NAMALWA (cell line): ENCODE data around the gene CYP4F3.
"Not testable (repeated sequence)": the region's sequence is repeated elsewhere in the genome, so short reads cannot be mapped to it uniquely, and the experiment has no call there.

Source experiments
- DNase-seq: peaks from one replicate; pipeline ENCODE4 v3.0.0-alpha.2; 2015; ENCODE audit warnings: low spot score

CYP4F3 gene, protein sequence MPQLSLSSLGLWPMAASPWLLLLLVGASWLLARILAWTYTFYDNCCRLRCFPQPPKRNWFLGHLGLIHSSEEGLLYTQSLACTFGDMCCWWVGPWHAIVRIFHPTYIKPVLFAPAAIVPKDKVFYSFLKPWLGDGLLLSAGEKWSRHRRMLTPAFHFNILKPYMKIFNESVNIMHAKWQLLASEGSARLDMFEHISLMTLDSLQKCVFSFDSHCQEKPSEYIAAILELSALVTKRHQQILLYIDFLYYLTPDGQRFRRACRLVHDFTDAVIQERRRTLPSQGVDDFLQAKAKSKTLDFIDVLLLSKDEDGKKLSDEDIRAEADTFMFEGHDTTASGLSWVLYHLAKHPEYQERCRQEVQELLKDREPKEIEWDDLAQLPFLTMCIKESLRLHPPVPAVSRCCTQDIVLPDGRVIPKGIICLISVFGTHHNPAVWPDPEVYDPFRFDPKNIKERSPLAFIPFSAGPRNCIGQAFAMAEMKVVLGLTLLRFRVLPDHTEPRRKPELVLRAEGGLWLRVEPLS

DNA sequence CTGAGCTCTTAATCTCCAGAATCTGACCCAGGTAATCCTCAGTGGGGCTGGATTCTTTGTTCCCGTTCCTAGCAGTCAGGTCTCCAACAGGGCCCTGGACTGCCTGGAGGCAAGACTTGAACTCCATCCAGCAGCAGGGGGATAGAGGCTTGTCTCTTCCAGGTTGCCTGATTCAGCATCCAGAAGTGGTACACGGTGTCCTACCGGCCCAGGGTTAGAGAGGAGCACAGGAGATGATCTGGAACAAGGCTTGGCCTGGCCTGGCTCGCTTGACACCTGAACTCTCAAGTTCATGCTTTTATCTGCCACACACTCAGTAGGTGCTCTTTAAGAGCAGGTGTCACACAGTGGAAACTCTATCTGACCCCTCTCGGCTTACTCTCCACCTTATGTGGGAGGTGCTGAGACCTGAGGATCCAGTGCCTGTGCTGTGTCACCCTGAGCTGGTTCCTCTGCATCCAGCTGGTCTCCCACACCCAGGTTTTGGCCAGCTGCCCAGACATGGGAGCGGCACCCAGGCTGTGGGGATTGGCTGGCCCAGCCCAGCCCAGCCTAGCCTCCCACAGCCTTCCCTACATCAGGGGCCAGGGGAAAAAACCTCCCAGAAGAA lies at the start of gene CYP4F3:
Gene CYP4F3 (plus strand): TSS at position 604 of the 610 bp plus-strand sequence. CDS start 519 bp downstream, outside the sequence.
- DNase-seq, result no peak

DNA sequence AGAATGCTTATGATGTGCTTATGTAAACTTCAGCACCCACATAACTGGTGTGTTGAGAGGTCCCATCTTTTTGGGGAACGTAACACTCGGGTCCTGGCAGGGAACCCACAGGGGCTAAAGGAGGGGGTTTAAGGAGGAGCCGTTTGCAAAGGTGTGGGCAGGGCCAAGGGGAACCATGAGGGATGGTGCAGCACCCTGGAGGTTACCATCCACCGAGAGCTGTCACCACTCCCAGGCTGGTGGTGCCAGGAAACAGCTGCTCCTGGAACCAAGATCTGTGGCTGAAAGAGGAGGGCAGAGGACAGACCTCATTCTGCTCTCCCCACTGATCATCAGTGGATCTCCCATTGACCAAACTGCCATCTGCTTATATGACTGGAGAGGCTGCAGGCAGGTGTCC lies 48.9 kb upstream of the CYP4F3 start:
- no peak for DNase-seq

DNA sequence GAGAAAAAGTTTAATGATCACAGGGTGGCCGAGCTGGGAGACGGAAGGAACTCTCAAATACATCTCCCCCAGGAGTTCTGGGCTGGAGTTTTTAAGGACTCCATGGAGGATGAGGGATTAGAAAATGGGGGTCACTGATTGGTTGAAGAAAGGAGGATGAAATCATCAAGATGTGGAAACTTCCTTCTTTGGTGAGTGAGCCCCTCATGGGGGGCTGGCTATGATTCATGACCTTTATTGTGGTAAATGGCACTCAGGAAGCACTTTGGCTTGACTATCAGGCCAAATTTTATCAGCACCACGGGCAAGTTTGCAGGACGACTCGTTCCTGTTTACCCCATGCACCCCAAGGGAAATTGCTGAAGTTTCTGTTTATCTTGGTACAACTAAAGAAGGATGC lies 48.2 kb upstream of the CYP4F3 start:
- not testable (repeated sequence) for DNase-seq

DNA sequence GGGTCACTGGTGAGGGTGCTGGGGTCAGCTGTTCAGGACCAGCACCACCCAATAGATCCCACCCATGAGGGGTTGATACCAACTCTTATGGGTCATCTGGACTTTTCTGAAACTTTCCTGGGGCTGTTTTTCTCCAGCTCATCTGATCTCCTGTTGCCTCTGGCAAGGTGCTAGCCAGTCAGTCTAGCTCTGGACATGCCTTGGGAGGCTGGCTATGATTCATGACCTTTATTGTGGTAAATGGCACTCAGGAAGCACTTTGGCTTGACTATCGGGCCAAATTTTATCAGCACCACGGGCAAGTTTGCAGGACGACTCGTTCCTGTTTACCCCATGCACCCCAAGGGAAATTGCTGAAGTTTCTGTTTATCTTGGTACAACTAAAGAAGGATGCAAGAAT lies 46.9 kb upstream of the CYP4F3 start:
- not testable (repeated sequence) for DNase-seq

DNA sequence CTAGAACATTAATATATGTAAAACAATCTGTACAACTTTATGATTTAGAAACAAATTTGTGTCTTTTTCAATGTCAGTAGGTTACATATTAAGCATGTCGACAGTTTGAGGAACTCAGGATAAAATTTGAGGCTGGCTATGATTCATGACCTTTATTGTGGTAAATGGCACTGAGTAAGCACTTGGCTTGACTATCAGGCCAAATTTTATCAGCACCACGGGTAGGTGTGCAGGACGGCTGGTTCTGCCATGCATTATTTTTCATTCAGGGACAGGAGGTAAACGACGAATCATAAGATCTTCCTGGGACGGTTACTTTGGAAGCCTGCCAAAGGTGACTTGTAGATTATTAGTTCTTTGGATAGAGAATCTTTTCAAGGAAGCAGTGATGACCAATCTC lies 45.6 kb upstream of the CYP4F3 start:
- DNase-seq, result no peak

DNA sequence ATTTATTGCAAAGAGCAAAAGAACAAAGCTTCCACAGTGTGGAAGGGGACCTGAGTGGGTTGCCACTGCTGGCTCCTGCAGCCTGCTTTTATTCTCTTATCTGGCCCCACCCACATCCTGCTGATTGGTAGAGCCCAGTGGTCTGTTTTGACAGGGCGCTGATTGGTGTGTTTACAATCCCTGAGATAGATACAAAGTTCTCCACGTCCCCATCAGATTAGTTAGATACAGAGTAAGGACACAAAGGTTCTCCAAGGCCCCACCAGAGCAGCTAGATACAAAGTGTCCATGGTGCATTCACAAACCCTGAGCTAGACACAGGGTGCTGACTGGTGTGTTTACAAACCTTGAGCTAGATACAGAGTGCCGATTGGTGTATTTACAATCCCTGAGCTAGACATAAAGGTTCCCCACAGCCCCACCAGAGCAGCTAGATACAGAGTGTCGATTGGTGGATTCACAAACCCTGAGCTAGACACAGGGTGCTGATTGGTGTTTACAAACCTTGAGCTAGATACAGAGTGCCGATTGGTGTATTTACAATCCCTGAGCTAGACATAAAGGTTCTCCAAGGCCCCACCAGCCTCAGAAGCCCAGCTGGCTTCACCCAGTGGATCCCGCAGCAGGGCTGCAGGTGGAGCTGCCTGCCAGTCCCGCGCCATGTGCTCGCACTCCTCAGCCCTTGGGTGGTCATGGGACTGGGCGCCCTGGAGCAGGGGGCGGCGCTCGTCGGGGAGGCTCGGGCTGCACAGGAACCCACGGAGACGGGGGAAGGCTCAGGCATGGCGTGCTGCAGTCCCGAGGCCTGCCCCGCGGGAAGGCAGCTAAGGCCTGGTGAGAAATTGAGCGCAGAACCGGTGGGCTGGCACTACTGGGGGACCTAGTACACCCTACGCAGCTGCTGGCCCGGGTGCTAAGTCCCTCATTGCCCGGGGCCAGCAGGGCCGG lies 32.4 kb upstream of the CYP4F3 start:
- not testable (repeated sequence) for DNase-seq

DNA sequence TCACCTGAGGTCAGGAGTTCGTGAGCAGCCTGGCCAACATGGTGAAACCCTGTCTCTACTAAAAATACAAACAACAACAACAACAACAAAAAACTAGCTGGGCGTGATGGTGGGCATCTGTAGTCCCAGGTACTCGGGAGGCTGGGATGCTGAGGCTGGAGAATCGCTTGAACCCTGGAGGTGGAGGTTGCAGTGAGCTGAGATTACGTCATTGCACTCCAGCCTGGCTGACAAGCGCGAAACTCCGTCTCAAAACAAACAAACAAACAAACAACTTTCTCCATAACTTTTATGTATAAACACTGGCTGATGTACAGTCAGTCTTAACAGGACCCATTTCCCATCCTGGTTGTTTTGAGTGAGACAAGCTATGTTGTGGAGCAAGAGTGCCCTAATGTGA lies 31.4 kb upstream of the CYP4F3 start:
- no peak for DNase-seq

DNA sequence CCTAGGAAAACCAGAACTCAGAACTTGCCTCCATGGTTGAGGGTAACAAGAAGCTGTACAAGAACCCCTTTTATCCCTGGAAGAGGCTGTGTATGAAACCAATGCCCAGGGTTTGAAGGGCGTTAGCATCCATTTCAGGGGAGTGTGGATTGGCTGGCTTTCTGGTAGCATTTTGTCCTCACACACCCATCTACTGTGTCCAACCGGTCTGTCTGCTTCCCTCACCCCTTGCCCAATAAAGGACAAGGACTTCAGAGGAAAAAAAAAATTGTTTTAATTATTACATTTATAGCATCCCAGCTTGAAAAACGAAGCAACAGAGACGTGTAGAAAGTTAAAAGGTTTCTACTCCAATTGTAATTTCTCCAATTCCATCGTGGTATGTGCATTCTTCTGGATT lies 28.4 kb upstream of the CYP4F3 start:
- no peak for DNase-seq

DNA sequence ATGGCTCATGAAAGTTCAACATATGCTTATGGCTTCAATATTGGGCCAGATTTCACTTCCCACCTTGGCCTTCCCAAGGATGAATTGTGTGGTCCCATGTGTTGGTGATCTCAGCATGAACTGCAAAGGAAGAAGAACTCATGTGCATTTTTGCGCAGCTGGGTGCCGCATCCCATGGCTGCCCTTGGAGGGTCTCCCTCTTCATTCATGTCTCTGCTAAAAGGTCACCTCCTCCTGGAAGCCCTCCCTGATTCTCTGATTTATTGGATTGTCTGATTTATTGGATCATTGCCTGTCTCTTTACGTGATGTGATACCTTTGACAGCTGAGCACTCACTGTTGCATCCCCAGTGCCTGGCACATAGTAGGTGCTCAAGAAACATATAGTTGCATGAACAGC lies 27.4 kb upstream of the CYP4F3 start:
- no peak for DNase-seq

DNA sequence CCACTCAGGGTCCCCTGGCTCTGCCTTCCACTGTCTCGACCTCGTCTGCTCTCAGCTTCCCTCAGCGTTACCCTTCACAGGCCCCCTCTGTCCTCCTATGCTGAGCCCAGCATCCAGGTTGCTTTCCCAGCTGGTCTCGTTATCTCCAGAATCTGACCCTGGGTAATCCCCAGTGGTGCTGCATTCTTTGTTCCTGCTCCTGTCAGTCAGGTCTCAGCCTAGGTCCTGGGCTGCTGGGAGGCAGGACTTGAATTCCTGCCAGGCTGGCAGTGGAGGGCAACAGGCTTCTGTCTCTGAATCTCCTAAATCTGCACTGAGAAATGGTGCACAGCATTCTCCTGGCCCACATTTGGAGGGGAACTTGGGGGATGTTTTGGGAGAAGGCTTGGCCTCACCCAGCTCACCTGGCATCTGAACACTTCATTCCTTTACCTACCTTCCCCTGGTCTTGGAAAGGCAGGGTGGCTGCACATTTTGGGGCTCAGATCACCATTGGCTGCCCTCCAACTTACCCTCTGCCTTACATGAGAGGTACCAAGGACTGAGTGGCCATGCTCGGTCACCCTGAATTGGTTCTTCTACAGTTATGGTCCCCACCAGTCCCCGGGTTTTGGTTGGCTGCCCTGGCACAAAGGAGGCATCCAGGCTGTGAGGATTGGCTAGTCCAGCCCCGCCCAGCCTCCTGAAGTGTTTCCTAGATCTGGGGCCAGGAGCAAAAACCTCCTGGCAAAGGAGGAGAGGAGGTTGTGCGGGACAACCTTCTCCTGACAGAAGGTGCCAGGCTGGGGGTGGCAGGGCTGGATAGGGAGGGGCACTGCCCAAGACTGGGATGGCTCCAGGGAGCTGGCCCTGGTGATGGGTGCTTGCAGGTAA lies 26.0 kb upstream of the CYP4F3 start, which contains the start of gene CYP4F8:
Gene CYP4F8 (plus strand): TSS at position 712 of the 873 bp plus-strand sequence. CDS start 399 bp downstream, outside the sequence.
- no peak for DNase-seq

DNA sequence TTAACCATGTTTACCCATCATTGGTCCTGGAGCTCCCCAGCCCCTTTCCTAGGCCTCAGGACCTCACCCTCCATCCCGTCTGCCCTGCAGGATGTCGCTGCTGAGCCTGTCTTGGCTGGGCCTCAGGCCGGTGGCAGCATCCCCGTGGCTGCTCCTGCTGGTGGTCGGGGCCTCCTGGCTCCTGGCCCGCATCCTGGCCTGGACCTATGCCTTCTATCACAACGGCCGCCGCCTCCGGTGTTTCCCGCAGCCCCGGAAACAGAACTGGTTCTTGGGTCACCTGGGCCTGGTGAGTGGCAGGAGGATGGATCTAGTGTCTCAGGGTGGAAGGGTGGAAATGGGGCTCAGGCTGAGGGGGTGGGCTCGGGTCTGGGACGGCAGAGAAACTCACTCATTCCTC lies 25.2 kb upstream of the CYP4F3 start:
- DNase-seq, result no peak

DNA sequence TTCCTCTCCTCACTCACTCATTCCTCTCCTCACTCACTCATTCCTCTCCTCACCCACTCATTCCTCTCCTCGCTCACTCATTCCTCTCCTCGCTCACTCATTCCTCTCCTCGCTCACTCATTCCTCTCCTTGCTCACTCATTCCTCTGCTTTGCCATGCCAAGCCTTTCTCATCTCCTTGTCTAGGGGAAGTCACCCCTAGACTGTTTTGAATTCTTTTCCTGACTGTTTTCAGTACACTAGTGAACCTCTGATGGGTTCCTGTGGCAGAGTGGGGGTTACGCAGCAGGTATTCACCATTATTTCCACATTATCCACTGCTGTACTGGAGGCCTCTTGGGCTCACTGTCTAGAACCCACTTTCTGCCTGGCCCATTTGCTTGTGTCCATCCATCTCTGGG lies 24.5 kb upstream of the CYP4F3 start:
- no peak for DNase-seq

DNA sequence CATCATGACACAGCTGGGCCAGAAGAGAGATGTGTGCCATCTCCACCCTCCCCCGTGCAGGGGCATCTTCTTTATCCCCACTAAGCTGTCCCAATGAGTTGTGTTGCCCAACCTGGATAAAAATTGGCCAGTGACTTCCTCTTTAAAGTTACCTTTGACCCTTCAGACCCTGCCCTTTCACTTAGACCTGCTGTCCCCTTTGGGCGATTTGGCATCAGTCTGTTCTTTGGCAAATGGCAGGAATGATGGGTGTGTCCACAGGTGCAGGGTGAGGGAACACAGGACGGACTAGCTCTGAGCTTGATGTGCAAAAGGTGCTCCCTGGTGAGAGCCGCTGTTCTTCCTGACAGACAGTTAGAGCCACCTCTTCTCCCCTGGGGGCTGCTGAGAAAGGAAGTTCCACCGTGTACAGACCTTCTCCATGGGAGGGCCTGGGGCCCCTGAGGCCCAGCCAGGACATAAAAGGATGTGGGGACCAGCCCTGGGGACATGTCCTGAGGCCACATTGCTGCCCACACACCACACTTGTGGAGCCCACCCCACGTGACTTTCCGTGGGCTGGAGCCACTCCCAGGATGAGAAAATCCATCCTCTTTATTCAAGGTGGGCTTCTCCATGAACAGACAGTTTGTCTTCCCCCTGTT lies 23.9 kb upstream of the CYP4F3 start:
- no peak for DNase-seq

DNA sequence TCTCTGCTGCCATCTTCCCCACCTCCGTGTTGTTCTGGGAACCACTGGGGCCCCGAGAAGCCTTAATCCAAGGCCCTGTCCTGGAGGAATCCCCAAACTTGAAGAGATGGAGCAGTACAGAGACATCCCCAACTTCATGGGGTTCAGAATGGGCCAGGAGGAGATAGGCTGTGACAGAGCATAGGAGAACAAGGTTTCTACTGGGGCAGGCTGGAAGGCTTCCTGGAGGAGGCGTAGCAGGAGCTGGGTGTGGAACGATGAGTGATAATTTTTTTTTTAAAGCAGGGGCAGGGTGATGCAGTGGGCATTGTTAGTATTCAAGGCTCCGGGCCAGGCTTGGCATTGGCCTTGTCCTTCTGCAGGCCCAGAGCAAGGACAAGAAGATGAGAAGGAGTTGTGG lies 22.4 kb upstream of the CYP4F3 start:
- DNase-seq, result no peak

DNA sequence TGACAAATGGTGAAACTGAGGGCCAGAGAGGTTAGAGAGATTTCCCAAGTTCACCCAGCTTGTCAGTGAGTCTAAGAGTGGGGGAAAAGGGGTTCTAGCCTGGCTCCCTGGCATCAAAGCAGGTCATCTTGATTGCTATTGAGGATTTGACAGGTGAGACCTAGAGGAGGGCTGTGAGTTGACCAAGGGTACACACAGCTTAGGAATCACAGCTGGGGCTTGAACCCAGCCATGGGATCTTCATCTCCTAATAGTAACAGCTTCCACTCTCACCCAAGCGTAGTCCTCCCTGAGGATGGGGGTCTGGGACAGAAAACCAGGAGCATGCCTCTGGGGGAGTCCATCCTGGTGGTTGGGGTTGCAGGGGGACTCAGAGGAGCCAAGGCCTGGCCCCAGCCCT lies 18.9 kb upstream of the CYP4F3 start:
- no peak for DNase-seq

DNA sequence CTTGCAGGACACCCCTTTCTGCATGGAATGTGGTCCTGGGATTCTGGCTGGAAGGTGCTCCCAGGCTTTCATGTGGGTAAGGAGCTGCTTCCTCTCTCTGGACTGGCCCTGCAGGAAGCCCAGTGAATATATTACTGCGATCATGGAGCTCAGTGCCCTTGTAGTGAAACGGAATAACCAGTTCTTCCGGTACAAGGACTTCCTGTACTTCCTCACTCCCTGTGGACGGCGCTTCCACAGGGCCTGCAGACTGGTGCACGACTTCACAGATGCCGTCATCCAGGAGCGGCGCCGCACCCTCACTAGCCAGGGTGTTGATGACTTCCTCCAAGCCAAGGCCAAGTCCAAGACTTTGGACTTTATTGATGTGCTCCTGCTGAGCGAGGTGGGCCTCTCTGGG lies 17.7 kb upstream of the CYP4F3 start:
- no peak for DNase-seq

DNA sequence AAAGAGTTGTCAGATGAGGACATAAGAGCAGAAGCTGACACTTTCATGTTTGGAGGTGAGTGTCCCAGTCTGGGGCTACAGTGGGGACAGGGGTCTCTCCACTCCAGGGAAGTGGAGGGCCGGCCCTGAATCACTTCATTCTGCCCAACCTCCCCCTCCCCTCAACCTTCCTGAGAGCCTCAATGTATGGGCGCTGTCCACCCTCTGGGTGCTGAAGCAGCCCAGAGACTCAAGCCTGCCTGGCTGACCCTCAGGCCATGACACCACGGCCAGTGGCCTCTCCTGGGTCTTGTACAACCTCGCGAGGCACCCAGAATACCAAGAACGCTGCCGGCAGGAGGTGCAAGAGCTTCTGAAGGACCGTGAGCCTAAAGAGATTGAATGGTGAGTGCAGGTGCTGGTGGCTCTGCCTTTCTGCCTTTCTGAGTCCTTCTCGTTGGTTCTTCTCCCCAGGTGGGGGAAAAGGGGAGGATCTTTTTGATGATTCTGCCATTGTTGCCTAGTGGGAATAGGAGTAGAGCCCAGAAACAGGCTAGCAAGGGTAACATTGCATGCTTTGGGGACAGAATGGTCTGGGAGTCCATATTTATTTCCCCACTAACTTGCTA lies 16.9 kb upstream of the CYP4F3 start:
- DNase-seq, result peak; percentile 8

DNA sequence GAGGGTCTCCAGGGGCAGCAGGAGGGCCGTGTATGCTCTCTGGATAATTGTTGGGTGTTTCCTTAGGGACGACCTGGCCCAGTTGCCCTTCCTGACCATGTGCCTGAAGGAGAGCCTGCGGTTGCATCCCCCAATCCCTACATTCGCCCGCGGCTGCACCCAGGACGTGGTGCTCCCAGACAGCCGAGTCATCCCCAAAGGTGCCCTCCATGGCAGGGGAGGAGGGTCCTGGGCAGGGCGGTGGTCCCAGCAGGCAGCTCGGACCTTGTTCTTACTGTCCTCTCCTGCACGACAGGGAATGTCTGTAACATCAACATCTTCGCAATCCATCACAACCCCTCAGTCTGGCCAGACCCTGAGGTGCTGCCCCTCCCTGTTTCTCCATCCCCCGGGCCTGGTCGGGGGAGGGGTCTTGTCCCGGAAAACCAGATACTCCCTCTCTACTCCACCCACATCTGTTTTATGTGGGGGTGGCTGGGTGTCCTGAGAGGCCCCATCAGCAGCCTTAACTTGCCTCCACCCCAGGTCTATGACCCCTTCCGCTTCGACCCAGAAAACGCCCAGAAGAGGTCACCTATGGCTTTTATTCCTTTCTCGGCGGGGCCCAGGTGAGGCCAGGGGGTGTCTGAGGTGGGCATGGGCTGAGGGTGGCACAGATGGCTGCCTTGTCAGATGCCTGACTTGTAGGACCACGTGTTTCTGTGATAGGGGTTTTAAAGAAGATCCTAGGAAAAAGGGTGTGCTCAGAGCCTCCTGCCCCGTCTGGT lies 12.3 kb upstream of the CYP4F3 start:
- DNase-seq, result no peak
